A549 (cell line): Measurements from ENCODE around the gene SLC2A14. TPM values are rescaled to one million over a fixed set of nuclear protein-coding genes. Genes with fewer than 3 reads are reported as not detected.
"Not testable (repeated sequence)": the region's sequence is repeated elsewhere in the genome, so short reads cannot be mapped to it uniquely, and the experiment has no call there.

Experiments used
- ATAC-seq, 2 experiments: fragments of 200-7000 bp in 1 of 2; fragments of >200 bp in 1 of 2; cut with Nextera tagmentation in 1 of 2; cut with Tn5 transposase in 1 of 2; 3 replicates each; pipeline versions ENCODE4 v1.8.0 to v1.9.1; 2018 to 2020; ENCODE audit warnings: mild to moderate bottlenecking in 1 of 2, moderate library complexity in 1 of 2
- CTCF ChIA-PET: fragments of 300-600 bp; sonication (Branson Sonifier 250); formaldehyde crosslinking; extraction: SDS; loops from one replicate; lab custom pipeline; 2021; ENCODE audit warnings: antibody characterized with exemption, inconsistent platforms; lab: Yijun Ruan, JAX
- POLR2A ChIA-PET: fragments of 350-600 bp; formaldehyde crosslinking; extraction: SDS; loops from one replicate; lab custom pipeline; 2021; ENCODE audit warnings: antibody characterized with exemption, inconsistent platforms; lab: Yijun Ruan, JAX
- DNase-seq, 2 experiments: peaks; one replicate each; pipeline versions ENCODE4 v3.0.0 to v3.0.0-alpha.2; 2011 to 2016; ENCODE audit warnings: low read depth in 1 of 2, low spot score in 1 of 2
- FAIRE-seq: peaks from 2 replicates; lab custom pipeline; 2011; peaks lifted over from hg19 to GRCh38; lab: Jason Lieb, UNC
- H3K27ac ChIP-seq, 2 experiments: fragments of >200 bp; sonication (Bioruptor Twin); formaldehyde crosslinking; 3 replicates each; pipeline ENCODE4 v1.5.1; 2016 to 2017
- H3K4me1 ChIP-seq: fragments of >200 bp; sonication (Bioruptor Twin); formaldehyde crosslinking; 3 replicates; pipeline ENCODE4 v1.6.1; 2016
- H3K4me2 ChIP-seq: fragments of >200 bp; sonication (Bioruptor Twin); formaldehyde crosslinking; 3 replicates; pipeline ENCODE4 v1.6.1; 2016
- H3K4me3 ChIP-seq: fragments of >200 bp; sonication (Bioruptor Twin); formaldehyde crosslinking; 3 replicates; pipeline ENCODE4 v1.5.1; 2016
- H3K9me3 ChIP-seq: fragments of >200 bp; sonication (Bioruptor Twin); formaldehyde crosslinking; 3 replicates; pipeline ENCODE4 v1.6.1; 2016
- CBX2 ChIP-seq: fragments of 200-600 bp; sonication (generic); IDR thresholded peaks from 2 replicates; pipeline ENCODE4 v1.6.1; 2016; ENCODE audit warnings: low read depth, mild to moderate bottlenecking, borderline replicate concordance
- EHMT2 ChIP-seq: fragments of 200-600 bp; sonication (generic); IDR thresholded peaks from 2 replicates; pipeline ENCODE4 v1.6.1; 2016; ENCODE audit warnings: antibody characterized with exemption, low read depth, mild to moderate bottlenecking, moderate library complexity
- EP300 ChIP-seq, 2 experiments: fragments of >200 bp; sonication (Bioruptor Twin); formaldehyde crosslinking; IDR thresholded peaks; 2 replicates in 1 of 2; 3 replicates in 1 of 2; pipeline ENCODE4 v1.6.1; 2016 to 2017
- HES2 ChIP-seq: fragments of >200 bp; sonication (Bioruptor Twin); formaldehyde crosslinking; IDR thresholded peaks from 2 replicates; pipeline ENCODE4 v1.6.1; 2016
- HEYL ChIP-seq: fragments of 250-450 bp; sonication (Bioruptor Pico); IDR thresholded peaks from 2 replicates; pipeline ENCODE4 v1.8.0; 2021; ENCODE audit warnings: mild to moderate bottlenecking, moderate library complexity
- HOXB13 ChIP-seq: fragments of 250-450 bp; sonication (Bioruptor Pico); IDR thresholded peaks from 2 replicates; pipeline ENCODE4 v1.5.0; 2020; ENCODE audit warnings: low read depth, mild to moderate bottlenecking, moderate library complexity
- HOXB5 ChIP-seq: fragments of 250-450 bp; sonication (Bioruptor Pico); IDR thresholded peaks from 2 replicates; pipeline ENCODE4 v1.5.0; 2020; ENCODE audit warnings: mild to moderate bottlenecking, moderate library complexity
- KDM5A ChIP-seq: fragments of 200-600 bp; sonication (generic); IDR thresholded peaks from 2 replicates; pipeline ENCODE4 v1.6.1; 2016; ENCODE audit warnings: antibody characterized with exemption, mild to moderate bottlenecking
- MAFK ChIP-seq: fragments of 450-650 bp; IDR thresholded peaks from 2 replicates; pipeline ENCODE4 v1.6.1; 2014; ENCODE audit not compliant: partially characterized antibody
- MYC ChIP-seq: IDR thresholded peaks from 2 replicates; pipeline ENCODE4 v1.6.1; 2012; ENCODE audit warnings: mild to moderate bottlenecking, inconsistent platforms, low read length, improper control_type of control experiment, borderline replicate concordance
- NFE2L2 ChIP-seq: fragments of 150-350 bp; conservative IDR thresholded peaks from 2 replicates; pipeline ENCODE4 v1.6.1; 2014; ENCODE audit warnings: low read length
- PHF8 ChIP-seq: fragments of 200-600 bp; sonication (generic); IDR thresholded peaks from 2 replicates; pipeline ENCODE4 v1.6.1; 2016; ENCODE audit warnings: low read depth, mild to moderate bottlenecking, antibody characterized with exemption, moderate library complexity, borderline replicate concordance
- POLR2A ChIP-seq: IDR thresholded peaks from 2 replicates; pipeline ENCODE4 v1.6.1; 2012; ENCODE audit warnings: mild to moderate bottlenecking, low read length
- POLR2AphosphoS2 ChIP-seq: conservative IDR thresholded peaks from 2 replicates; pipeline ENCODE4 v1.6.1; 2012; ENCODE audit warnings: low read length, improper control_type of control experiment, inconsistent platforms
- RARB ChIP-seq: fragments of 250-450 bp; sonication (Bioruptor Pico); IDR thresholded peaks from 2 replicates; pipeline ENCODE4 v1.8.0; 2021; ENCODE audit warnings: mild to moderate bottlenecking, moderate library complexity
- RCOR1 ChIP-seq: fragments of 150-350 bp; IDR thresholded peaks from 2 replicates; pipeline ENCODE4 v1.6.1; 2014; ENCODE audit warnings: antibody characterized with exemption, low read length, low read depth
- RFX5 ChIP-seq: fragments of 450-650 bp; IDR thresholded peaks from 2 replicates; pipeline ENCODE4 v1.7.1; 2014; ENCODE audit warnings: antibody characterized with exemption, mild to moderate bottlenecking, moderate library complexity
- RNF2 ChIP-seq: fragments of 200-600 bp; sonication (generic); IDR thresholded peaks from 2 replicates; pipeline ENCODE4 v1.6.1; 2016; ENCODE audit warnings: low read depth, mild to moderate bottlenecking, antibody characterized with exemption, moderate library complexity, borderline replicate concordance
- SREBF2 ChIP-seq: fragments of 450-650 bp; IDR thresholded peaks from 2 replicates; pipeline ENCODE4 v1.6.1; 2014; ENCODE audit warnings: mild to moderate bottlenecking, moderate library complexity
- TFCP2L1 ChIP-seq: fragments of 250-450 bp; sonication (Bioruptor Pico); IDR thresholded peaks from 2 replicates; pipeline ENCODE4 v1.5.0; 2021; ENCODE audit warnings: mild to moderate bottlenecking
- TP53 ChIP-seq: fragments of 250-450 bp; sonication (Bioruptor Pico); IDR thresholded peaks from 2 replicates; pipeline ENCODE4 v1.5.0; 2021; ENCODE audit warnings: mild to moderate bottlenecking, moderate library complexity
- ZFP36 ChIP-seq: fragments of 450-650 bp; IDR thresholded peaks from 2 replicates; pipeline ENCODE4 v1.6.1; 2014; ENCODE audit warnings: borderline replicate concordance; ENCODE audit not compliant: partially characterized antibody
- ZNF302 ChIP-seq: fragments of 250-450 bp; sonication (Bioruptor Pico); IDR thresholded peaks from 2 replicates; pipeline ENCODE4 v1.9.0; 2021; ENCODE audit warnings: inconsistent platforms, mild to moderate bottlenecking, moderate library complexity
- WGBS: methylation state at CpG from one replicate; pipeline ENCODE4 v1.1.6; 2017; ENCODE audit errors: missing lambda C conversion rate; 5-methylcytosine and 5-hydroxymethylcytosine counted together
- polyA plus RNA-seq, 4 experiments: library from polyadenylated mRNA; depleted of rRNA in 3 of 4; stranded (reverse); fragments of >200 nt; fragmentation: RNase III in 1 of 4; extraction: RNeasy Plus Mini Kit Qiagen cat#74134 plus additional on column Dnase treatment in 1 of 4; gene quantifications; 2 replicates in 3 of 4; 3 replicates in 1 of 4; pipeline ENCODE4 v1.2.3, GENCODE V29; 2011 to 2017

Gene SLC2A14
- polyA plus RNA-seq, 2 of the 4 experiments (the other 2 are of a cell fraction), result 0.25 to 0.68 TPM

GRCh38 chr12:7837366-7837765, 35.3 kb downstream of the SLC2A14 start:
- CTCF ChIA-PET, result interaction anchor here (0.6 kb wide), 1 partner anchor 11 kb away, joined by 3 read pairs; no protein-coding TSS in a partner anchor

GRCh38 chr12:7835766-7836165, 36.9 kb downstream of the SLC2A14 start:
- DNase-seq (no peak), FAIRE-seq (no peak), ATAC-seq (no peak)
- ChIA-PET POLR2A (no interaction called here), CTCF (interaction anchor here (0.6 to 0.7 kb wide), 3 partner anchors 59 to 195 kb away, joined by 3 to 4 read pairs (median 4); no protein-coding TSS in a partner anchor)
- Histone ChIP-seq H3K9me3 (no peaks in the 10 kb centered on the region), H3K4me3 (no peak overlapping the region), H3K27ac (no peak overlapping the region), H3K4me1 (no peaks in the 10 kb centered on the region), H3K4me2 (no peak overlapping the region)
- 50% methylated on average over 5 of the region's 5 CpGs for WGBS
- TF ChIP-seq EHMT2 (no peak), RARB (CRISPR knock-in tag) (no peak)

More at GRCh38 chr12:7837366-7837765, 35.3 kb downstream of the SLC2A14 start:
- Histone ChIP-seq H3K4me1 (no peaks in the 10 kb centered on the region), H3K4me2 (no peak overlapping the region), H3K27ac (no peak overlapping the region), H3K9me3 (no peaks in the 10 kb centered on the region), H3K4me3 (no peak overlapping the region)
- POLR2A ChIA-PET, result no interaction called here
- TF ChIP-seq SREBF2, result no peak
- TF ChIP-seq MYC, result no peak
- TF ChIP-seq RFX5, result no peak
- WGBS, result 64% methylated on average over 6 of the region's 6 CpGs
- DNase-seq (no peak), FAIRE-seq (no peak), ATAC-seq (no peak)

GRCh38 chr12:7835116-7835515, 37.6 kb downstream of the SLC2A14 start:
- DNase-seq (no peak), FAIRE-seq (no peak), ATAC-seq (no peak)
- TF ChIP-seq HEYL (CRISPR knock-in tag) (no peak), PHF8 (no peak), EP300 (IDR thresholded peaks at IDR 0.05) (no peak)
- no peak overlapping the region for H3K4me3 ChIP-seq
- H3K4me1 ChIP-seq, result no peaks in the 10 kb centered on the region
- no peak overlapping the region for H3K27ac ChIP-seq
- H3K4me2 ChIP-seq, result no peak overlapping the region
- ChIA-PET POLR2A (no interaction called here), CTCF (interaction anchor here (0.6 to 0.9 kb wide), 3 partner anchors 59 to 243 kb away, joined by 3 to 4 read pairs (median 3); no protein-coding TSS in a partner anchor)
- 75% methylated on average over 9 of the region's 9 CpGs for WGBS
- no peaks in the 10 kb centered on the region for H3K9me3 ChIP-seq

GRCh38 chr12:7834701-7835100, 38.0 kb downstream of the SLC2A14 start:
- DNase-seq, result no peak
- POLR2A ChIA-PET, result no interaction called here

GRCh38 chr12:7833831-7834230, 38.9 kb downstream of the SLC2A14 start:
- H3K4me3 ChIP-seq, result no peak overlapping the region
- DNase-seq (no peak), ATAC-seq (no peak)
- H3K4me2 ChIP-seq, result no peak overlapping the region
- POLR2A ChIA-PET, result no interaction called here
- TF ChIP-seq CBX2, result no peak
- TF ChIP-seq EP300 (IDR thresholded peaks at IDR 0.05), result no peak
- TF ChIP-seq MAFK, result no peak
- no peak for TF ChIP-seq ZNF302 (CRISPR knock-in tag)
- no peak for TF ChIP-seq NFE2L2
- TF ChIP-seq TFCP2L1 (CRISPR knock-in tag), result no peak
- no peak for TF ChIP-seq RCOR1
- TF ChIP-seq, all 56 proteins: peak for 0
- FAIRE-seq, result no peak
- H3K9me3 ChIP-seq, result no peaks in the 10 kb centered on the region
- 60% methylated on average over 4 of the region's 4 CpGs for WGBS
- no peak overlapping the region for H3K27ac ChIP-seq
- no peaks in the 10 kb centered on the region for H3K4me1 ChIP-seq
- CTCF ChIA-PET, result interaction anchor here (0.6 to 1.3 kb wide), 3 partner anchors 15 to 44 kb away, joined by 3 to 4 read pairs (median 3); no protein-coding TSS in a partner anchor

More at GRCh38 chr12:7834701-7835100, 38.0 kb downstream of the SLC2A14 start:
- ATAC-seq, result peak in 1 of 2 experiments; percentile 45; a peak in 1 of 6 replicates
- H3K4me1 ChIP-seq, result no peaks in the 10 kb centered on the region
- no peak overlapping the region for H3K4me2 ChIP-seq
- H3K4me3 ChIP-seq, result no peak overlapping the region
- no peak overlapping the region for H3K27ac ChIP-seq
- H3K9me3 ChIP-seq, result no peaks in the 10 kb centered on the region
- 17% methylated on average over 1 of the region's 1 CpG for WGBS
- no peak for FAIRE-seq
- TF ChIP-seq HOXB5 (CRISPR knock-in tag), result no peak
- TF ChIP-seq ZFP36, result no peak
- TF ChIP-seq HOXB13 (CRISPR knock-in tag), result no peak
- TF ChIP-seq POLR2AphosphoS2, result no peak
- no peak for TF ChIP-seq ZNF302 (CRISPR knock-in tag)
- TF ChIP-seq RNF2, result no peak
- no peak for TF ChIP-seq RFX5
- TF ChIP-seq TP53 (CRISPR knock-in tag), result no peak
- no peak for TF ChIP-seq NFE2L2
- TF ChIP-seq KDM5A, result no peak
- no peak for TF ChIP-seq HES2
- TF ChIP-seq POLR2A, result no peak
- CTCF ChIA-PET, result interaction anchor here (0.8 to 0.9 kb wide), 3 partner anchors 14 to 243 kb away, joined by 3 read pairs; no protein-coding TSS in a partner anchor

- DNase-seq, H3K4me2 ChIP-seq, H3K9me3 ChIP-seq, H3K27ac ChIP-seq, FAIRE-seq, POLR2A ChIA-PET, H3K4me1 ChIP-seq, H3K4me3 ChIP-seq: not testable (repeated sequence)
- peak in 1 of 2 experiments; percentile 44; a peak in 2 of 6 replicates for ATAC-seq
- WGBS, result 66% methylated on average over 6 of the region's 6 CpGs
- CTCF ChIA-PET, result interaction anchor here (1.1 to 3.3 kb wide), 5 partner anchors 26 to 245 kb away, joined by 3 to 14 read pairs (median 4); partner anchors contain the start of gene APOBEC1
Observed at GRCh38 chr12:7833201-7833600, 39.5 kb downstream of the SLC2A14 start.
